GM23248 (cell line): Measurements from ENCODE around the gene CHAF1A.

Experiments used
- EZH2 ChIP-seq: fragments of 200-600 bp; sonication (generic); IDR thresholded peaks from 2 replicates; pipeline ENCODE4 v1.6.1; 2018; ENCODE audit warnings: antibody characterized with exemption, mild to moderate bottlenecking; ENCODE audit not compliant: insufficient read depth, poor library complexity, severe bottlenecking
- EZH2phosphoT487 ChIP-seq: fragments of 200-600 bp; sonication (generic); IDR thresholded peaks from 2 replicates; pipeline ENCODE4 v1.6.1; 2018; ENCODE audit warnings: antibody characterized with exemption, moderate library complexity, mild to moderate bottlenecking, low read depth; ENCODE audit not compliant: insufficient read depth

GRCh38 chr19:4391701-4392483, 10.5 kb upstream of the CHAF1A start:
- TF ChIP-seq EZH2 = no peak
- TF ChIP-seq EZH2phosphoT487 = no peak
